Measurements from ENCODE around the gene DLG2.
"Not testable (repeated sequence)": the region's sequence is repeated elsewhere in the genome, so short reads cannot be mapped to it uniquely, and the experiment has no call there.

The DLG2 gene

DNA sequence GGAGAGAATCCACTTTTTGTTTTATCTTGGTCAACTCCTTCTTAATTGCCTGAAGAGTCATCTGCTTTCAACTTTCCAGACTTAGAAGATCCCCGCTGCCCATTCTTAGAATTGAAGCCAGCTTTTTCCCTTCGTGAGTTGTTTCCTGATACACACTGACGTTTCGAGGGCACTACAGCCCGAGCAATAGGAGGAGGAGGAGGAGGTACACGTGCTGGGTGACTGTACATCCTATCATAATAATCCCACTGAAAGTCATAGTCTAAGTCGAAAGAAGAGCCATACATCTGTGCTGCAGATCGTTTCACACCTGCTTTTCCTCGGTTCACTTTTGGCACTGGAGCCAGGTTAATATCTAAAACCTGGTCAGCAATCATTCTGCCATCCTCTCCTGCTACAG lies 606.1 kb downstream of the DLG2 start:
- no peak for TF ChIP-seq EZH2 (IDR thresholded peaks at IDR 0.05; ENCODE audit: borderline replicate concordance, low read length)
- TF ChIP-seq, protein P1, sequence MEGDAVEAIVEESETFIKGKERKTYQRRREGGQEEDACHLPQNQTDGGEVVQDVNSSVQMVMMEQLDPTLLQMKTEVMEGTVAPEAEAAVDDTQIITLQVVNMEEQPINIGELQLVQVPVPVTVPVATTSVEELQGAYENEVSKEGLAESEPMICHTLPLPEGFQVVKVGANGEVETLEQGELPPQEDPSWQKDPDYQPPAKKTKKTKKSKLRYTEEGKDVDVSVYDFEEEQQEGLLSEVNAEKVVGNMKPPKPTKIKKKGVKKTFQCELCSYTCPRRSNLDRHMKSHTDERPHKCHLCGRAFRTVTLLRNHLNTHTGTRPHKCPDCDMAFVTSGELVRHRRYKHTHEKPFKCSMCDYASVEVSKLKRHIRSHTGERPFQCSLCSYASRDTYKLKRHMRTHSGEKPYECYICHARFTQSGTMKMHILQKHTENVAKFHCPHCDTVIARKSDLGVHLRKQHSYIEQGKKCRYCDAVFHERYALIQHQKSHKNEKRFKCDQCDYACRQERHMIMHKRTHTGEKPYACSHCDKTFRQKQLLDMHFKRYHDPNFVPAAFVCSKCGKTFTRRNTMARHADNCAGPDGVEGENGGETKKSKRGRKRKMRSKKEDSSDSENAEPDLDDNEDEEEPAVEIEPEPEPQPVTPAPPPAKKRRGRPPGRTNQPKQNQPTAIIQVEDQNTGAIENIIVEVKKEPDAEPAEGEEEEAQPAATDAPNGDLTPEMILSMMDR (IDR thresholded peaks at IDR 0.05; ENCODE audit: low read length) = no peak
- Histone ChIP-seq H3K4me2 (ENCODE audit: low read length) (no peak overlapping the region), H3K9me3 (ENCODE audit: low read length) (no peaks in the 10 kb centered on the region), H3K27me3 (ENCODE audit: insufficient read depth, low read length) (no peaks in the 10 kb centered on the region), H3K27ac (ENCODE audit: low read depth, low read length, poor library complexity, severe bottlenecking) (no peak overlapping the region), H3K4me1 (ENCODE audit: insufficient read depth, low read length, severe bottlenecking) (no peaks in the 10 kb centered on the region), H3K9ac (ENCODE audit: low read length) (no peak overlapping the region), H3K4me3 (ENCODE audit: low read depth, low read length, poor library complexity, severe bottlenecking) (no peak overlapping the region), H3F3A (ENCODE audit: insufficient read depth, low read length) (no peaks in the 10 kb centered on the region), H3K36me3 (ENCODE audit: insufficient read depth, low read length) (no peaks in the 10 kb centered on the region), H3K79me2 (ENCODE audit: insufficient read depth, low read length) (no peaks in the 10 kb centered on the region), H3K9me2 (ENCODE audit: low read depth, low read length) (no peaks in the 10 kb centered on the region), H4K20me1 (ENCODE audit: insufficient read depth, low read length) (no peaks in the 10 kb centered on the region), H2AFZ (ENCODE audit: low read length) (no peak overlapping the region)

DNA sequence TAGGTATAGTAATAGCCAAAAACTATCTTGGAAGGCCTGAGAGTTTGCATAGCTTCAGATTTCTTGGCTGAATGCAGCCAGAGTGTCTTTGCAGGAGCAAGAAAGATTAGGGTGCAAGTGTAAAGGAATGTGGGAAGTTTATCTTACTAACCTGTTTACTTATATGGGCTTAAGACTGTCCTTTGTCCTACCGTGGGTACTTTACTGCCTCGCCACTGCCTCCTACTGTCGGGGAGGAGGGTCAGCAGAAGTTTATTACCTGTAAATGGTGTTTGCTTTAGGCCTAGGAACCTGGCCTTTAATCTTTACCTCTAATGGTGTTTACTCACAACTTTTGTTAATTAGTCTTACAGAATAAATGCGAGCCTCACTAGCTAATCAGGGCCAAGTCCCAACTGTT lies 633.8 kb downstream of the DLG2 start:
- no peaks in the 10 kb centered on the region for H3K36me3 ChIP-seq (ENCODE audit: insufficient read depth, low read length)
- H4K20me1 ChIP-seq (ENCODE audit: insufficient read depth, low read length) = no peaks in the 10 kb centered on the region
- no peak overlapping the region for H3K4me3 ChIP-seq (ENCODE audit: low read depth, low read length, poor library complexity, severe bottlenecking)
- no peaks in the 10 kb centered on the region for H3K79me2 ChIP-seq (ENCODE audit: insufficient read depth, low read length)
- H3K9ac ChIP-seq (ENCODE audit: low read length) = no peak overlapping the region
- H3K27me3 ChIP-seq (ENCODE audit: insufficient read depth, low read length) = no peaks in the 10 kb centered on the region
- TF ChIP-seq, protein P1 (IDR thresholded peaks at IDR 0.05; ENCODE audit: low read length) = peak; percentile 60
- no peak for TF ChIP-seq EZH2 (IDR thresholded peaks at IDR 0.05; ENCODE audit: borderline replicate concordance, low read length)
- no peak overlapping the region for H3K4me2 ChIP-seq (ENCODE audit: low read length)
- H3F3A ChIP-seq (ENCODE audit: insufficient read depth, low read length) = no peaks in the 10 kb centered on the region
- H3K9me2 ChIP-seq (ENCODE audit: low read depth, low read length) = no peaks in the 10 kb centered on the region
- H3K27ac ChIP-seq (ENCODE audit: low read depth, low read length, poor library complexity, severe bottlenecking) = no peak overlapping the region
- no peaks in the 10 kb centered on the region for H3K4me1 ChIP-seq (ENCODE audit: insufficient read depth, low read length, severe bottlenecking)
- no peak overlapping the region for H2AFZ ChIP-seq (ENCODE audit: low read length)
- no peaks in the 10 kb centered on the region for H3K9me3 ChIP-seq (ENCODE audit: low read length)

DNA sequence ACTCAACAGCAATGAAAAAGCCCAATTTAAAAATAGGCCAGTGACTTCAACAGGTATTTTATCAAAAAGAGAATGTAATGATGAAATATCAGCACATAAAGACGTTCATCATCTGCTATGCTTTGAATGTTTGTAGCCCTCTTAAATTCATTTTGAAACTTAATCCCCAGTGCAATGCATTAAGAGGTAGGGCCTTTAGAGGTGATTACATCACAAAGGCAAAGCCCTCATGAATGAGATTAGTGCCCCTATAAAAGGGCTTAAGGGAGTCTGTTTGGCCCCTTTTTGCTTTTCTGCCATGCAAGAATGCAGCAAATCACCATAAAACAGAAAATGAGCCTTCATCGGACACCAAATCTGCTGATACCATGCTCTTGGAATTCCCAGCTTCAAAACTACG lies 637.0 kb downstream of the DLG2 start:
- no peaks in the 10 kb centered on the region for H3K36me3 ChIP-seq (ENCODE audit: insufficient read depth, low read length)
- TF ChIP-seq EZH2 (IDR thresholded peaks at IDR 0.05; ENCODE audit: borderline replicate concordance, low read length) = no peak
- TF ChIP-seq, protein P1 (IDR thresholded peaks at IDR 0.05; ENCODE audit: low read length) = no peak
- no peaks in the 10 kb centered on the region for H3K4me1 ChIP-seq (ENCODE audit: insufficient read depth, low read length, severe bottlenecking)
- no peaks in the 10 kb centered on the region for H3K27me3 ChIP-seq (ENCODE audit: insufficient read depth, low read length)
- no peaks in the 10 kb centered on the region for H3F3A ChIP-seq (ENCODE audit: insufficient read depth, low read length)
- H3K27ac ChIP-seq (ENCODE audit: low read depth, low read length, poor library complexity, severe bottlenecking) = no peak overlapping the region
- no peaks in the 10 kb centered on the region for H4K20me1 ChIP-seq (ENCODE audit: insufficient read depth, low read length)
- H3K4me3 ChIP-seq (ENCODE audit: low read depth, low read length, poor library complexity, severe bottlenecking) = no peak overlapping the region
- H3K4me2 ChIP-seq (ENCODE audit: low read length) = no peak overlapping the region
- H3K9ac ChIP-seq (ENCODE audit: low read length) = no peak overlapping the region
- no peak overlapping the region for H2AFZ ChIP-seq (ENCODE audit: low read length)
- H3K9me2 ChIP-seq (ENCODE audit: low read depth, low read length) = no peaks in the 10 kb centered on the region
- no peaks in the 10 kb centered on the region for H3K79me2 ChIP-seq (ENCODE audit: insufficient read depth, low read length)
- no peaks in the 10 kb centered on the region for H3K9me3 ChIP-seq (ENCODE audit: low read length)

DNA sequence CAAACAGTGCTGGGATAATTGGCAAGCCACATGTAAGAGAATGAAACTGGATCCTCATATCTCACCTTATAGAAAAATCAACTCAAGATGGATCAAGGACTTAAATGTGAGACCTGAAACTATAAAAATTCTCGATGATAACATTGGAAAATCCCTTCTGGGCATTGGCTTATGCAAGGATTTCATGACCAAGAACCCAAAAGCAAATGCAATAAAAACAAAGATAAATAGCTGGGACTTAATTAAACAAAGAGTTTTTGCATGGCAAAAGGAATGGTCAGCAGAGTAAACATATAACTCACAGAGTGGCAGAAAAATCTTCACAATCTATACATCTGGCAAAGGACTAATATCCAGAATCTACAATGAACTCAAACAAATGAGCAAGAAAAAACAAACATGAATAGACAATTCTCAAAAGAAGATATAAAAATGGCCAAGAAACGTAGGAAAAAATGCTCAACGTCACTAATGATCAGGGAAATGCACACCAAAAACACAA lies 639.4 kb downstream of the DLG2 start:
- not testable (repeated sequence) for H3K4me3 ChIP-seq (ENCODE audit: low read depth, low read length, poor library complexity, severe bottlenecking); H3K9ac ChIP-seq (ENCODE audit: low read length); H3F3A ChIP-seq (ENCODE audit: insufficient read depth, low read length); H3K79me2 ChIP-seq (ENCODE audit: insufficient read depth, low read length); H2AFZ ChIP-seq (ENCODE audit: low read length); H3K4me2 ChIP-seq (ENCODE audit: low read length); H3K9me3 ChIP-seq (ENCODE audit: low read length); H3K36me3 ChIP-seq (ENCODE audit: insufficient read depth, low read length); H3K9me2 ChIP-seq (ENCODE audit: low read depth, low read length); H3K27me3 ChIP-seq (ENCODE audit: insufficient read depth, low read length); H3K4me1 ChIP-seq (ENCODE audit: insufficient read depth, low read length, severe bottlenecking); H3K27ac ChIP-seq (ENCODE audit: low read depth, low read length, poor library complexity, severe bottlenecking); H4K20me1 ChIP-seq (ENCODE audit: insufficient read depth, low read length)

Measured in OCI-LY1 (cell line).